IMR-90 (cell line): Measurements from ENCODE around the gene ZNF112. TPM values are rescaled to one million over a fixed set of nuclear protein-coding genes. Genes with fewer than 3 reads are reported as not detected.
"Not testable (repeated sequence)": the region's sequence is repeated elsewhere in the genome, so short reads cannot be mapped to it uniquely, and the experiment has no call there.

ENCODE experiments used
- ATAC-seq: fragments of 200-7000 bp; cut with Tn5 transposase; 2 replicates; pipeline ENCODE4 v1.9.1; 2020; ENCODE audit warnings: low read depth, mild to moderate bottlenecking, moderate library complexity
- BruUV-seq: library from RNA; stranded (reverse); fragments of 400-500 nt; replicated peaks from 2 replicates; lab custom pipeline; 2021; lab: Mats Ljungman, UMichigan
- CTCF ChIA-PET: fragments of 300-600 bp; formaldehyde crosslinking; extraction: SDS; loops from one replicate; lab custom pipeline; 2021; ENCODE audit warnings: antibody characterized with exemption; lab: Yijun Ruan, JAX
- POLR2A ChIA-PET: fragments of 300-600 bp; sonication (Branson Sonifier 250); formaldehyde crosslinking; loops from one replicate; lab custom pipeline; 2022; ENCODE audit warnings: antibody characterized with exemption; ENCODE audit not compliant: unreplicated experiment; lab: Charles Lee
- DNase-seq: peaks from one replicate; pipeline ENCODE4 v3.0.0; 2013
- H2AFZ ChIP-seq: replicated peaks from 2 replicates; pipeline ENCODE3; 2013; ENCODE audit warnings: low read length, mild to moderate bottlenecking; ENCODE audit not compliant: poor library complexity
- H2AK5ac ChIP-seq: 2 replicates; pipeline ENCODE4 v1.6.1; 2013; ENCODE audit warnings: low read depth, low read length, inconsistent platforms
- H2AK9ac ChIP-seq: replicated peaks from 2 replicates; pipeline ENCODE3; 2013; ENCODE audit warnings: mild to moderate bottlenecking, low read depth, low read length, moderate library complexity; ENCODE audit not compliant: poor library complexity
- H2BK120ac ChIP-seq: 2 replicates; pipeline ENCODE4 v1.6.1; 2013; ENCODE audit warnings: low read depth, low read length, inconsistent platforms
- H2BK15ac ChIP-seq: 3 replicates; pipeline ENCODE4 v1.6.1; 2013; ENCODE audit warnings: low read depth, low read length, inconsistent platforms
- H2BK20ac ChIP-seq: 2 replicates; pipeline ENCODE4 v1.6.1; 2013; ENCODE audit warnings: low read depth, mild to moderate bottlenecking, inconsistent platforms, low read length, moderate library complexity
- H2BK5ac ChIP-seq: 2 replicates; pipeline ENCODE4 v1.6.1; 2013; ENCODE audit warnings: mild to moderate bottlenecking, low read depth, low read length, inconsistent platforms; ENCODE audit not compliant: poor library complexity, severe bottlenecking
- H3K14ac ChIP-seq: replicated peaks from 2 replicates; pipeline ENCODE4 v1.6.1; 2013; ENCODE audit warnings: low read depth, low read length, inconsistent platforms
- H3K18ac ChIP-seq: 2 replicates; pipeline ENCODE4 v1.6.1; 2013; ENCODE audit warnings: low read depth, low read length, control low read depth
- H3K23ac ChIP-seq: 2 replicates; pipeline ENCODE4 v1.6.1; 2013; ENCODE audit warnings: low read depth, low read length, inconsistent platforms
- H3K27ac ChIP-seq: 2 replicates; pipeline ENCODE4 v1.5.1; 2013; ENCODE audit warnings: mild to moderate bottlenecking, control low read depth, low read length; ENCODE audit not compliant: insufficient read depth
- H3K27me3 ChIP-seq: 2 replicates; pipeline ENCODE4 v1.6.1; 2013; ENCODE audit warnings: low read length; ENCODE audit not compliant: control insufficient read depth, insufficient read depth
- H3K36me3 ChIP-seq: 2 replicates; pipeline ENCODE4 v1.6.1; 2013; ENCODE audit warnings: low read length, mixed read lengths; ENCODE audit not compliant: control insufficient read depth, insufficient read depth
- H3K4ac ChIP-seq: 2 replicates; pipeline ENCODE4 v1.6.1; 2013; ENCODE audit warnings: low read depth, low read length, inconsistent platforms
- H3K4me1 ChIP-seq: 2 replicates; pipeline ENCODE4 v1.6.1; 2013; ENCODE audit warnings: low read length, mixed read lengths; ENCODE audit not compliant: control insufficient read depth, insufficient read depth
- H3K4me2 ChIP-seq: 2 replicates; pipeline ENCODE4 v1.6.1; 2013; ENCODE audit warnings: low read depth, mild to moderate bottlenecking, control low read depth, low read length, moderate library complexity
- H3K4me3 ChIP-seq: 2 replicates; pipeline ENCODE4 v1.5.1; 2013; ENCODE audit warnings: low read depth, mild to moderate bottlenecking, control low read depth, low read length, moderate library complexity; ENCODE audit not compliant: insufficient read depth
- H3K56ac ChIP-seq: 2 replicates; pipeline ENCODE4 v1.6.1; 2013; ENCODE audit warnings: low read length, inconsistent platforms; ENCODE audit not compliant: insufficient read depth; ENCODE audit errors: extremely low read depth
- H3K79me1 ChIP-seq, 2 experiments: 2 replicates each; pipeline ENCODE4 v1.6.1; 2013; ENCODE audit warnings: low read length in 2 of 2, inconsistent platforms in 1 of 2, low read depth in 1 of 2
- H3K9ac ChIP-seq: 2 replicates; pipeline ENCODE4 v1.6.1; 2013; ENCODE audit warnings: low read depth, low read length, control low read depth
- H3K9me1 ChIP-seq: 2 replicates; pipeline ENCODE4 v1.6.1; 2013; ENCODE audit warnings: low read length, inconsistent platforms; ENCODE audit not compliant: insufficient read depth
- H3K9me3 ChIP-seq: 2 replicates; pipeline ENCODE4 v1.6.1; 2013; ENCODE audit warnings: low read length; ENCODE audit not compliant: control insufficient read depth, insufficient read depth
- H4K20me1 ChIP-seq: 2 replicates; pipeline ENCODE4 v1.6.1; 2013; ENCODE audit warnings: low read length, inconsistent platforms; ENCODE audit not compliant: insufficient read depth
- H4K5ac ChIP-seq: 2 replicates; pipeline ENCODE4 v1.6.1; 2013; ENCODE audit warnings: mild to moderate bottlenecking, low read depth, low read length, control low read depth
- H4K8ac ChIP-seq, 2 experiments: 2 replicates each; pipeline ENCODE4 v1.6.1; 2013; ENCODE audit warnings: low read depth in 2 of 2, low read length in 2 of 2, control low read depth in 1 of 2, inconsistent platforms in 1 of 2
- H4K91ac ChIP-seq: 2 replicates; pipeline ENCODE4 v1.6.1; 2013; ENCODE audit warnings: low read depth, low read length, inconsistent platforms; ENCODE audit not compliant: insufficient read depth
- WGBS, 2 experiments: methylation state at CpG; one replicate each; pipeline versions ENCODE4 v1.1.5 to v1.1.7; 2013; ENCODE audit warnings: missing lambda C conversion rate in 2 of 2; ENCODE audit not compliant: insufficient read length in 1 of 2; ENCODE audit errors: extremely low coverage in 2 of 2; 5-methylcytosine and 5-hydroxymethylcytosine counted together
- dilution Hi-C: fragments of 300-500 bp; cut with HindIII; formaldehyde crosslinking; loops from one replicate; pipeline ENCODE4 v1.14.3; 2018; ENCODE audit warnings: low sequenced_read_pairs; ENCODE audit not compliant: unreplicated experiment
- in situ Hi-C: fragments of 300-500 bp; cut with MboI; formaldehyde crosslinking; loops from 3 replicates; pipeline ENCODE4 v1.14.3; 2019; ENCODE audit warnings: low sequenced_read_pairs, inconsistent platforms, mixed read lengths
- intact Hi-C: fragments of 100-400 bp; cut with micrococcal nuclease; formaldehyde crosslinking; loops from 2 replicates; pipeline ENCODE4 v1.10.0; 2022
- polyA plus RNA-seq, 3 experiments: library from polyadenylated mRNA; depleted of rRNA; stranded (reverse); fragments of >200 nt; gene quantifications; 2 replicates each; pipeline ENCODE4 v1.2.3, GENCODE V29; 2012; ENCODE audit warnings: low replicate concordance in 1 of 3
- total RNA-seq: library from RNA; depleted of rRNA; stranded (reverse); fragments of >200 nt; gene quantifications from 2 replicates; pipeline ENCODE4 v1.2.3, GENCODE V29; 2012

The ZNF112 gene
- total and polyA plus RNA-seq, 2 of the 4 experiments (the other 2 are of a cell fraction), result 2.1 to 7.7 TPM

GRCh38 chr19:44389268-44389667 lies 32.8 kb upstream of the ZNF112 start:
- H3K79me1 ChIP-seq, in situ Hi-C loops, H3K18ac ChIP-seq, H2BK5ac ChIP-seq, H4K5ac ChIP-seq, H3K14ac ChIP-seq, H3K4me1 ChIP-seq, H3K27ac ChIP-seq, POLR2A ChIA-PET, intact Hi-C loops, CTCF ChIA-PET, H4K91ac ChIP-seq, H2AK5ac ChIP-seq, H2BK20ac ChIP-seq, H3K23ac ChIP-seq, H3K4ac ChIP-seq, H2AK9ac ChIP-seq, H2BK120ac ChIP-seq, H3K27me3 ChIP-seq, dilution Hi-C loops, H4K8ac ChIP-seq, H3K4me2 ChIP-seq, H3K9me3 ChIP-seq, BruUV-seq, H2BK15ac ChIP-seq, H2AFZ ChIP-seq, H4K20me1 ChIP-seq, H3K9ac ChIP-seq, H3K9me1 ChIP-seq, H3K36me3 ChIP-seq, H3K4me3 ChIP-seq, H3K56ac ChIP-seq: not testable (repeated sequence)
- DNase-seq (peak; percentile 47), ATAC-seq (peak; percentile 84)
- no CpG with 5 or more reads among the region's 4 CpGs for WGBS, 2 experiments
